Activated naive CD4-positive, alpha-beta T cell treated with anti-CD3 and anti-CD28 coated beads, Interleukin-2, amount 10 ng/mL, durations not matched to agents 7 days and 5 days (primary cell): ENCODE results near the gene MICAL2.

ENCODE experiments used
- CTCF ChIA-PET: fragments of 350-600 bp; sonication (Branson Sonifier 250); formaldehyde crosslinking; loops from one replicate; lab custom pipeline; 2021; ENCODE audit warnings: antibody characterized with exemption; lab: Charles Lee
- DNase-seq: peaks from one replicate; pipeline ENCODE4 v3.0.0-alpha.2; 2020
- H3K27ac Mint-ChIP-seq: one replicate; pipeline ENCODE4 v1.8.0; 2021; ENCODE audit warnings: mild to moderate bottlenecking, moderate library complexity, mixed read lengths
- H3K27me3 Mint-ChIP-seq: one replicate; pipeline ENCODE4 v1.8.0; 2021; ENCODE audit warnings: mild to moderate bottlenecking, mixed read lengths
- H3K36me3 Mint-ChIP-seq: one replicate; pipeline ENCODE4 v1.8.0; 2021; ENCODE audit warnings: mixed read lengths
- H3K4me1 Mint-ChIP-seq: one replicate; pipeline ENCODE4 v1.8.0; 2021; ENCODE audit warnings: mixed read lengths
- H3K4me3 Mint-ChIP-seq: one replicate; pipeline ENCODE4 v1.8.0; 2021; ENCODE audit warnings: mild to moderate bottlenecking, moderate library complexity, mixed read lengths
- H3K9me3 Mint-ChIP-seq: one replicate; pipeline ENCODE4 v1.8.0; 2021; ENCODE audit warnings: mixed read lengths

Gene MICAL2

GRCh38 chr11:12312132-12312531, 201.7 kb downstream of the MICAL2 start:
- DNase-seq: no peak
- Mint-ChIP-seq H3K4me1 (no peaks in the 10 kb centered on the region), H3K27me3 (peaks cover 4% of the 10 kb centered on the region), H3K36me3 (no peaks in the 10 kb centered on the region), H3K27ac (no peak overlapping the region), H3K4me3 (no peak overlapping the region), H3K9me3 (peaks cover 10% of the 10 kb centered on the region)
- CTCF ChIA-PET: no interaction called here
